Testis (tissue), 3 donors: ENCODE data around the gene PARL. TPM values are rescaled to one million over a fixed set of nuclear protein-coding genes. Genes with fewer than 3 reads are reported as not detected.
A peak's percentile ranks its signal among the peaks of the same experiment; 100 is the strongest.

Experiments
- DNase-seq: peaks from one replicate; pipeline ENCODE4 v3.0.0-alpha.2; 2019
- H3K27ac ChIP-seq, 2 donors: fragments of 200-600 bp; sonication (generic); one replicate each; pipeline ENCODE4 v1.5.1; 2019
- H3K27me3 ChIP-seq: fragments of 200-600 bp; sonication (generic); one replicate; pipeline ENCODE4 v1.5.1; 2019
- H3K36me3 ChIP-seq: fragments of 200-600 bp; sonication (generic); one replicate; pipeline ENCODE4 v1.5.1; 2017; ENCODE audit warnings: low read depth; ENCODE audit errors: missing control alignments
- H3K4me1 ChIP-seq: fragments of 200-600 bp; sonication (generic); one replicate; pipeline ENCODE4 v1.5.1; 2019
- H3K4me3 ChIP-seq, 2 donors: fragments of 200-600 bp; sonication (generic); one replicate each; pipeline ENCODE4 v1.5.1; 2017 to 2019
- H3K9me3 ChIP-seq: fragments of 200-600 bp; sonication (generic); one replicate; pipeline ENCODE4 v1.5.1; 2017
- CTCF ChIP-seq, 3 experiments: fragments of 450-650 bp in 2 of 3; fragments of 200-600 bp in 1 of 3; sonication (generic) in 1 of 3; IDR thresholded peaks; one replicate each; pipeline ENCODE4 v1.5.1; 2016 to 2019; ENCODE audit warnings: antibody characterized with exemption in 3 of 3, mild to moderate bottlenecking in 2 of 3, moderate library complexity in 1 of 3
- POLR2A ChIP-seq: fragments of 450-650 bp; IDR thresholded peaks from one replicate; pipeline ENCODE4 v1.6.1; 2017; ENCODE audit warnings: antibody characterized with exemption, mild to moderate bottlenecking, moderate library complexity
- WGBS, 2 donors: methylation state at CpG; one replicate each; pipeline ENCODE4 v1.1.5; 2018; 5-methylcytosine and 5-hydroxymethylcytosine counted together
- intact Hi-C: fragments of 100-400 bp; cut with DNase I; formaldehyde crosslinking; loops from one replicate; pipeline ENCODE4 v1.15.1; 2023; ENCODE audit warnings: low total_unique reads
- polyA plus RNA-seq: library from polyadenylated mRNA; stranded (reverse); fragments of 350-450 nt; fragmentation: Illumina TruSeq; extraction: RNeasy Lipid Tissue Mini Kit (QIAGEN cat#74804); gene quantifications from one replicate; pipeline ENCODE4 v1.2.3, GENCODE V29; 2014; ENCODE audit warnings: low read depth, low replicate concordance; ENCODE audit not compliant: insufficient read depth
- total RNA-seq, 2 donors: library from RNA; depleted of rRNA; stranded (reverse); fragments of >200 nt; gene quantifications; one replicate each; pipeline ENCODE4 v1.2.3, GENCODE V29; 2016

Gene PARL
- total and polyA plus RNA-seq, 3 donors from 2014 or later = 55.5 to 64.2 (median 57.6) TPM

- Histone ChIP-seq H3K27ac (no peak overlapping the region), H3K27me3 (no peaks in the 10 kb centered on the region), H3K4me3 (no peak overlapping the region), H3K36me3 (no peaks in the 10 kb centered on the region), H3K4me1 (no peaks in the 10 kb centered on the region), H3K9me3 (no peaks in the 10 kb centered on the region)
- 54 to 66% methylated on average over 12 to 15 of the region's 16 CpGs for WGBS, 2 donors
- TF ChIP-seq POLR2A = no peak
- no peak for TF ChIP-seq CTCF (IDR thresholded peaks at IDR 0.05)
- intact Hi-C loops = no loop called here
- DNase-seq = no peak
Measured at GRCh38 chr3:183907911-183908331, 23.2 kb upstream of the PARL start.

- no peak overlapping the region for H3K27ac ChIP-seq
- no peaks in the 10 kb centered on the region for H3K27me3 ChIP-seq
- no peak overlapping the region for H3K4me3 ChIP-seq
- no peak for DNase-seq
- H3K36me3 ChIP-seq = no peaks in the 10 kb centered on the region
- intact Hi-C loops = no loop called here
- WGBS, 2 donors = 77 to 90% methylated on average over 6 of the region's 6 CpGs
- no peaks in the 10 kb centered on the region for H3K4me1 ChIP-seq
- H3K9me3 ChIP-seq = no peaks in the 10 kb centered on the region
- TF ChIP-seq POLR2A (no peak), CTCF (IDR thresholded peaks at IDR 0.05) (no peak)
Measured at GRCh38 chr3:183907176-183907575, 22.5 kb upstream of the PARL start.

- no peak for DNase-seq
- Histone ChIP-seq H3K4me3 (no peak overlapping the region), H3K27me3 (no peaks in the 10 kb centered on the region), H3K36me3 (no peaks in the 10 kb centered on the region), H3K9me3 (no peaks in the 10 kb centered on the region), H3K4me1 (no peaks in the 10 kb centered on the region), H3K27ac (no peak overlapping the region)
- 87 to 90% methylated on average over 13 of the region's 13 CpGs for WGBS, 2 donors
- no peak for TF ChIP-seq CTCF (IDR thresholded peaks at IDR 0.05)
- TF ChIP-seq POLR2A = no peak
- intact Hi-C loops = no loop called here
Measured at GRCh38 chr3:183906234-183906921, 21.7 kb upstream of the PARL start.

- Histone ChIP-seq H3K4me3 (no peak overlapping the region), H3K9me3 (no peaks in the 10 kb centered on the region), H3K4me1 (no peaks in the 10 kb centered on the region), H3K36me3 (no peaks in the 10 kb centered on the region), H3K27me3 (no peaks in the 10 kb centered on the region), H3K27ac (no peak overlapping the region)
- WGBS, 2 donors = 83% methylated on average over 11 to 14 of the region's 14 CpGs
- intact Hi-C loops = no loop called here
- DNase-seq = peak; percentile 47
- no peak for TF ChIP-seq CTCF (IDR thresholded peaks at IDR 0.05)
- TF ChIP-seq POLR2A = no peak
Measured at GRCh38 chr3:183904833-183905780, 20.4 kb upstream of the PARL start.
